IPS DF 6.9 (cell line): ENCODE data around the gene KRTAP23-1.

Experiments used
- DNase-seq: peaks from one replicate; pipeline ENCODE4 v3.0.0-alpha.2; 2013; ENCODE audit warnings: low read depth, low spot score
- H3K27ac ChIP-seq: one replicate; pipeline ENCODE4 v1.5.1; 2013; ENCODE audit warnings: low read length, control low read depth
- H3K27me3 ChIP-seq: 2 replicates; pipeline ENCODE4 v1.6.1; 2013; ENCODE audit warnings: mild to moderate bottlenecking, low read length; ENCODE audit not compliant: control insufficient read depth, insufficient read depth
- H3K36me3 ChIP-seq: 2 replicates; pipeline ENCODE4 v1.6.1; 2013; ENCODE audit warnings: low read length; ENCODE audit not compliant: control insufficient read depth, insufficient read depth
- H3K4me1 ChIP-seq: 2 replicates; pipeline ENCODE4 v1.6.1; 2013; ENCODE audit warnings: low read length; ENCODE audit not compliant: control insufficient read depth, insufficient read depth
- H3K4me3 ChIP-seq: 2 replicates; pipeline ENCODE4 v1.5.1; 2013; ENCODE audit warnings: mild to moderate bottlenecking, low read length
- H3K9me3 ChIP-seq: 2 replicates; pipeline ENCODE4 v1.6.1; 2013; ENCODE audit warnings: low read length, inconsistent platforms; ENCODE audit not compliant: control insufficient read depth, insufficient read depth
- WGBS: extraction: QIAGEN DNeasy Blood & Tissue Kit; methylation state at CpG from one replicate; pipeline ENCODE4 v1.1.7; 2013; ENCODE audit warnings: mixed read lengths, missing lambda C conversion rate; ENCODE audit not compliant: insufficient read length, insufficient coverage; 5-methylcytosine and 5-hydroxymethylcytosine counted together

KRTAP23-1 gene, protein sequence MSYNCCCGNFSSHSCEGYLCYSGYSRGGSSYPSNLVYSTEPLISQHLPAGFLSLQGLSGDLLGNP

DNA sequence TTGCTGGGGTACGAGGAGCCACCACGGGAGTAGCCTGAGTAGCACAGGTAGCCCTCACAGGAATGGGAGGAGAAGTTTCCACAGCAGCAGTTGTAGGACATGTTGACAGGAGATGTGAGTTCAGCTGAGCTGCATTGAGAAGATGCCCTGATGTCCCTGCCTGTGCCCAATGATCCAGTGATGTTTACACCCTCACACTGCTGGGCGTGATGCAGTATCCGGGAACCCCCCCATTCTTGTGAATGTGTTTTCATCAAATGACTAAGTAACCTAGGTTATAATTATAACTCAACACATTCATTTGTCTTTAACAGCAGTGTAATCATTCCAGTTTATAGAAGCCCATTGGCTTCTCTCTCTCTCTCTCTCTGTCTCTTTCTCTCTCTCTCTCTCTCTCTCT is at the start of gene KRTAP23-1:
Gene KRTAP23-1 (minus strand): TSS at position 101 of the 400 bp plus-strand sequence. CDS start 0 bp downstream, at position 101.
- Histone ChIP-seq H3K27me3 (no peaks in the 10 kb centered on the region), H3K4me3 (no peak within 1 kb of the TSS), H3K4me1 (no peaks in the 10 kb centered on the region), H3K9me3 (peaks cover 6% of the 10 kb centered on the region), H3K36me3 (no peaks in the 10 kb centered on the region), H3K27ac (no peak within 1 kb of the TSS)
- no peak for DNase-seq
- no CpG with 5 or more reads among the region's 4 CpGs for WGBS

- no peaks in the 10 kb centered on the region for H3K27me3 ChIP-seq
- H3K4me1 ChIP-seq, result no peaks in the 10 kb centered on the region
- no peak for DNase-seq
- H3K9me3 ChIP-seq, result peaks cover 10% of the 10 kb centered on the region
- no peak within 1 kb of the TSS for H3K4me3 ChIP-seq
- no peaks in the 10 kb centered on the region for H3K36me3 ChIP-seq
- WGBS, result no CpG with 5 or more reads among the region's 4 CpGs
- no peak within 1 kb of the TSS for H3K27ac ChIP-seq
Measured at GRCh38 chr21:30395731-30396130, 47.3 kb upstream of the KRTAP23-1 start, which contains the start of gene KRTAP13-1. KRTAP13-1 (plus strand) TSS chr21:30396031; CDS start chr21:30396087, 56 bp downstream.

GRCh38 chr21:30391492-30392025 is 43.2 kb upstream of the KRTAP23-1 start:
- Histone ChIP-seq H3K9me3 (peaks cover 17% of the 10 kb centered on the region), H3K4me1 (no peaks in the 10 kb centered on the region), H3K36me3 (no peaks in the 10 kb centered on the region), H3K27ac (no peak overlapping the region), H3K4me3 (no peak overlapping the region), H3K27me3 (no peaks in the 10 kb centered on the region)
- WGBS, result no CpG with 5 or more reads among the region's 2 CpGs
- no peak for DNase-seq

DNA sequence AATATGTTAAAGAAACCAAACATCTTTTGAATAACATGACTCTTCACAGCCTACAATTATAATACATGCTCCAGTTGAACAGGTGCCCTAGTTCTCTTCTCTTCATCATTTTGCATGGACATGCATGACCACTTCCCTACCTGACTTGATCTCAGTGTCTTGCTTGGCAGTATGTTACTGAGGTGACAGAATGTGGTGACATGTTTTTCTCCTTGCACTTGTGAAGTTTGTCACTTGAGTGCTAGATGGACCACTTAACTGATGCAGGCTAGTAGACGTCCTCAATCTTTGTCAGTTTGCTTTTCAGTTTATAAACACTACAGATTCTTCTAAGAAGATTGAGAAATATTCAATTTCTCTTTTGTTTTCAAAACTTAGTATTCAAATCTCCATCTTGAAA is 33.8 kb upstream of the KRTAP23-1 start:
- no peak overlapping the region for H3K27ac ChIP-seq
- no peaks in the 10 kb centered on the region for H3K27me3 ChIP-seq
- DNase-seq, result no peak
- no CpG with 5 or more reads among the region's 1 CpG for WGBS
- no peaks in the 10 kb centered on the region for H3K4me1 ChIP-seq
- no peaks in the 10 kb centered on the region for H3K36me3 ChIP-seq
- H3K4me3 ChIP-seq, result no peak overlapping the region
- H3K9me3 ChIP-seq, result peaks cover 6% of the 10 kb centered on the region

DNA sequence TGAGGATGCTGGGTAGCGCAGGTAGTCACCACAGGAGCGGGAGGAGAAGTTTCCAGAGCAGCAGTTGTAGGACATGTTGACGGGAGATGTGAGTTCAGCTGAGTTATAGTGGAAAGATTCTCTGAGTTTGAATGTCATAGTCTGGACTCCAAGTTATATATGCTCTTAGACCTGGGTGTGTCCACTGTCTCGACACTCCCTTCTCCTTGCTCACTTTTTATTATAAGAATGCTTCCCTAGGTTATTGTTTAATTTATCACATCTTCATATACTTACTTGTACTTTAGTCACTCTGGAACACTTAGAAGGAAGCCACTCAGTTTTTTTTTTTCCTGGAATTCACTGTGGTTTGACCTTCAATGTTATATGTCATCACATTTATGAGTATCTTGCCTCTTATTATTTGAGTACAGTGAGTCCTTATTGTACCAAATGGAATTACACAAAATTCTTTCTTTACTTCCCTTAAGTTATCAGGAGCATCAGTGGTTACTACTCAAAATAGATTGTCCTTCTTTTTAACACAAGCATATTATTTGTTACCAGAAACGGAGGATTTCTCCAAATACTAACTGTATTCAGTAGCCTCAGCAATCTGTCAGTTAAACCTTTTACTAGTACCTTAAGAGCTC is 23.8 kb upstream of the KRTAP23-1 start, which contains the start of gene KRTAP13-2:
Gene KRTAP13-2 (minus strand): TSS at position 133 of the 632 bp plus-strand sequence. CDS start 58 bp downstream, at position 75.
- no peak for DNase-seq
- H3K27me3 ChIP-seq, result no peaks in the 10 kb centered on the region
- peaks cover 5% of the 10 kb centered on the region for H3K9me3 ChIP-seq
- H3K4me3 ChIP-seq, result no peak within 1 kb of the TSS
- H3K36me3 ChIP-seq, result no peaks in the 10 kb centered on the region
- H3K27ac ChIP-seq, result no peak within 1 kb of the TSS
- WGBS, result no CpG with 5 or more reads among the region's 5 CpGs
- no peaks in the 10 kb centered on the region for H3K4me1 ChIP-seq

DNA sequence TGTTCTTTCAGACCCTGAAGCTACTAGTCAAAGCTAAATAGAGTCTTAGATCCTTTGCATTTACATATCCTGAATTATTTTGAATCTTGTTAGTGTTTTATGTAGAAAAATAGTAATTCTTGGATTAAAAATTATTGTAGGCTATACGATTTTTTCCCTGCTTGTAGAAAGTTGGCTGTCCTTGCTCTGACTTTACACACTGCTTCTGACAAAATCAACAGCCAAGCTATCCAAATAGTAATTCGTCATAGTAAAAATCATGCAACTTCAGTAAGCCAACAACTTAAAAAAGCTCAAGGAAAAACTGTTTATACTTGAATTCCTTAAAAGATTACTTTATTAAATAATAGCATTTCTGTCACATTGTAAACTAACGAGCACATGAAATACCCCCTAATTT is 7.5 kb upstream of the KRTAP23-1 start:
- Histone ChIP-seq H3K9me3 (peaks cover 4% of the 10 kb centered on the region; the same call in 1 of the 2 replicates), H3K27ac (no peak overlapping the region), H3K27me3 (no peaks in the 10 kb centered on the region), H3K4me1 (no peaks in the 10 kb centered on the region), H3K4me3 (no peak overlapping the region), H3K36me3 (no peaks in the 10 kb centered on the region)
- DNase-seq, result no peak
- WGBS, result 100% methylated on average over 1 of the region's 3 CpGs

GRCh38 chr21:30354308-30355005 is 6.1 kb upstream of the KRTAP23-1 start:
- Histone ChIP-seq H3K4me1 (no peaks in the 10 kb centered on the region), H3K36me3 (no peaks in the 10 kb centered on the region), H3K9me3 (peaks cover 4% of the 10 kb centered on the region; the same call in 1 of the 2 replicates), H3K27me3 (no peaks in the 10 kb centered on the region), H3K4me3 (no peak overlapping the region), H3K27ac (no peak overlapping the region)
- DNase-seq, result no peak
- no CpG with 5 or more reads among the region's 1 CpG for WGBS

DNA sequence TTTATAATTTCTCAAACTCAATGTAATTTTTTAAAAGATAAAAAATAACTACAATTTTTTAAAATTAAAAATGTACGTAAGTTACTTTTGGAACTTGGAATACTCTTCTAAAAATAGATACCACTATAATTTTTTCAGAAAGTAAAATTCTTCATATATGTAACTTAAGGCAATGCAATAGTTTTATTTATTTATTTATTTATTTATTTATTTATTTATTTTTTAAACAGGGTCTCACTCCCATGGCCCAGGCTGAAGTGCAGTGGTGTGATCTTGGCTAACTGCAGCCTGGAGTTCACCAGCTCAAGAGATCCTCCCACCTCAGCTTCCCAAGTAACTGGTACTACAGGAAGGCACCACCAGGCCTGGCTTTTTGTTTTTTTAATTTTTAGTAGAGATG is 3.1 kb upstream of the KRTAP23-1 start:
- no peak for DNase-seq
- H3K27ac ChIP-seq, result no peak overlapping the region
- H3K4me1 ChIP-seq, result no peaks in the 10 kb centered on the region
- peaks cover 7% of the 10 kb centered on the region for H3K9me3 ChIP-seq
- H3K36me3 ChIP-seq, result no peaks in the 10 kb centered on the region
- H3K27me3 ChIP-seq, result no peaks in the 10 kb centered on the region
- no CpG with 5 or more reads among the region's 1 CpG for WGBS
- no peak overlapping the region for H3K4me3 ChIP-seq

DNA sequence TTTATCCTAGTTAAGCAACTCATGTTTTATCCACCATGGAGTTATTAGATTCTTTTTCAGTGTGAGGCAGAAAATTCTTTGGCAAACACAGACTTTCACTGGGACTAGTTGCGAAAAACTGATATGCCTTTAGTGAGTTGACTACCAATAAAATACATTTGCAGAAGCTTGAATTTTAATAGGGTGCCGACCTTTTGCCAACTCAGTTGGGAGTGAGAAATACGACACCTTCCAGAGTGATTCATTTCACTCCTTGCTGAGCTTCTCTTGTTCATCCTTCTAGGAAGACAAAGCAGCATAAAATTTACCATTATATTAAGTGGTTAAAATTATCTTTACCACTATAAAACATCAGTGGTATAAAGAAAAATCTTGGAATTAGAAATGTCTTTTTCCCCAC is 1.2 kb upstream of the KRTAP23-1 start:
- H3K4me1 ChIP-seq, result no peaks in the 10 kb centered on the region
- H3K27me3 ChIP-seq, result no peaks in the 10 kb centered on the region
- no peak for DNase-seq
- no peaks in the 10 kb centered on the region for H3K36me3 ChIP-seq
- no peak overlapping the region for H3K27ac ChIP-seq
- H3K4me3 ChIP-seq, result no peak overlapping the region
- H3K9me3 ChIP-seq, result peaks cover 7% of the 10 kb centered on the region
- no CpG with 5 or more reads among the region's 3 CpGs for WGBS

- Histone ChIP-seq H3K27me3 (no peaks in the 10 kb centered on the region), H3K4me1 (no peaks in the 10 kb centered on the region), H3K27ac (no peak overlapping the region), H3K36me3 (no peaks in the 10 kb centered on the region), H3K4me3 (no peak overlapping the region), H3K9me3 (peaks cover 4% of the 10 kb centered on the region)
- WGBS, result no CpG with 5 or more reads among the region's 2 CpGs
- DNase-seq, result no peak
Measured at GRCh38 chr21:30345014-30345413, 3.4 kb downstream of the KRTAP23-1 start.
